Stimulated activated naive CD8-positive, alpha-beta T cell treated with anti-CD3 and anti-CD28 coated beads, Interleukin-15, amount 100 ng/mL, for 72 hours (primary cell): ENCODE results near the gene LTBP3.

Experiments
- ATAC-seq: fragments of 150-1000 bp; cut with Tn5 transposase; 2 replicates; pipeline ENCODE4 v1.10.0; 2021; ENCODE audit warnings: mild to moderate bottlenecking, moderate library complexity
- DNase-seq, 2 donors: peaks; one replicate each; pipeline ENCODE4 v3.0.0; 2021 to 2022
- H3K27ac Mint-ChIP-seq, 2 donors: one replicate each; pipeline ENCODE4 v1.8.0; 2022; ENCODE audit warnings: mild to moderate bottlenecking in 2 of 2, mixed read lengths in 2 of 2, moderate library complexity in 2 of 2
- H3K27me3 Mint-ChIP-seq: one replicate; pipeline ENCODE4 v1.8.0; 2022; ENCODE audit warnings: mixed read lengths
- H3K4me1 Mint-ChIP-seq: one replicate; pipeline ENCODE4 v1.8.0; 2022; ENCODE audit warnings: mild to moderate bottlenecking, mixed read lengths
- H3K4me3 Mint-ChIP-seq, 2 donors: one replicate each; pipeline ENCODE4 v1.8.0; 2022; ENCODE audit warnings: mild to moderate bottlenecking in 2 of 2, mixed read lengths in 2 of 2, moderate library complexity in 1 of 2
- H3K9me3 Mint-ChIP-seq, 2 donors: one replicate each; pipeline ENCODE4 v1.8.0; 2022; ENCODE audit warnings: mixed read lengths in 2 of 2

Gene LTBP3

GRCh38 chr11:65554057-65554818 is 3.9 kb downstream of the LTBP3 start:
- Mint-ChIP-seq H3K9me3 (no peaks in the 10 kb centered on the region), H3K4me1 (peaks cover 81% of the 10 kb centered on the region), H3K4me3 (peak overlapping the region; percentile 66 to 91)

GRCh38 chr11:65553301-65554001 is 4.7 kb downstream of the LTBP3 start:
- Mint-ChIP-seq H3K27me3 (no peaks in the 10 kb centered on the region), H3K9me3 (no peaks in the 10 kb centered on the region), H3K4me3 (peak overlapping the region in 1 of 2 donors; percentile 91), H3K4me1 (peaks cover 82% of the 10 kb centered on the region), H3K27ac (no peak overlapping the region)
- ATAC-seq (peak; percentile 63), DNase-seq (peak in 1 of 2 donors; percentile 73)

More at GRCh38 chr11:65554057-65554818, 3.9 kb downstream of the LTBP3 start:
- no peaks in the 10 kb centered on the region for H3K27me3 Mint-ChIP-seq
- ATAC-seq (no peak), DNase-seq (no peak)
- peak overlapping the region; percentile 29 to 74 for H3K27ac Mint-ChIP-seq

- peak overlapping the region in 1 of 2 donors; percentile 4 for H3K27ac Mint-ChIP-seq
- H3K4me3 Mint-ChIP-seq, result peak overlapping the region; percentile 4 to 6
- H3K4me1 Mint-ChIP-seq, result peaks cover 91% of the 10 kb centered on the region
Observed at GRCh38 chr11:65552388-65552951, 5.7 kb downstream of the LTBP3 start.

GRCh38 chr11:65551572-65552387 is 6.4 kb downstream of the LTBP3 start:
- H3K9me3 Mint-ChIP-seq, result no peaks in the 10 kb centered on the region
- H3K27me3 Mint-ChIP-seq, result no peaks in the 10 kb centered on the region
- H3K4me1 Mint-ChIP-seq, result peaks cover 91% of the 10 kb centered on the region
- H3K4me3 Mint-ChIP-seq, result peak overlapping the region in 1 of 2 donors; percentile 6
- peak overlapping the region; percentile 9 to 65 for H3K27ac Mint-ChIP-seq
- DNase-seq (peak in 1 of 2 donors; percentile 57), ATAC-seq (peak; percentile 50)

More at GRCh38 chr11:65552388-65552951, 5.7 kb downstream of the LTBP3 start:
- DNase-seq, result no peak
- Mint-ChIP-seq H3K9me3 (no peaks in the 10 kb centered on the region), H3K27me3 (no peaks in the 10 kb centered on the region)
- ATAC-seq, result no peak

- Mint-ChIP-seq H3K4me3 (no peak overlapping the region), H3K27ac (no peak overlapping the region), H3K27me3 (no peaks in the 10 kb centered on the region), H3K4me1 (peaks cover 82% of the 10 kb centered on the region), H3K9me3 (no peaks in the 10 kb centered on the region)
- no peak for DNase-seq
- ATAC-seq, result no peak
Observed at GRCh38 chr11:65549096-65549495, 9.1 kb downstream of the LTBP3 start.

GRCh38 chr11:65548395-65548794 is 9.8 kb downstream of the LTBP3 start:
- ATAC-seq (no peak), DNase-seq (no peak)
- Mint-ChIP-seq H3K4me1 (peaks cover 76% of the 10 kb centered on the region), H3K27me3 (no peaks in the 10 kb centered on the region), H3K4me3 (peak overlapping the region; percentile 36 to 65), H3K9me3 (no peaks in the 10 kb centered on the region), H3K27ac (peak overlapping the region; percentile 20 to 74)

- Mint-ChIP-seq H3K27me3 (no peaks in the 10 kb centered on the region), H3K4me1 (peaks cover 68% of the 10 kb centered on the region), H3K27ac (no peak overlapping the region), H3K4me3 (peak overlapping the region; percentile 36 to 85), H3K9me3 (no peaks in the 10 kb centered on the region)
- no peak for ATAC-seq
- DNase-seq, result no peak
Observed at GRCh38 chr11:65547446-65548125, 10.6 kb downstream of the LTBP3 start.

- H3K27me3 Mint-ChIP-seq, result no peaks in the 10 kb centered on the region
- DNase-seq, result peak; percentile 95 to 98
- H3K4me3 Mint-ChIP-seq, result peak overlapping the region; percentile 80 to 85
- H3K4me1 Mint-ChIP-seq, result peaks cover 64% of the 10 kb centered on the region
- peak; percentile 87 for ATAC-seq
- peak overlapping the region; percentile 34 to 54 for H3K27ac Mint-ChIP-seq
- H3K9me3 Mint-ChIP-seq, result no peaks in the 10 kb centered on the region
Observed at GRCh38 chr11:65546217-65546958, 11.8 kb downstream of the LTBP3 start.

- ATAC-seq, result no peak
- Mint-ChIP-seq H3K27me3 (no peaks in the 10 kb centered on the region), H3K27ac (peak overlapping the region in 1 of 2 donors; percentile 29), H3K9me3 (no peaks in the 10 kb centered on the region), H3K4me1 (peaks cover 64% of the 10 kb centered on the region), H3K4me3 (peak overlapping the region; percentile 40 to 85)
- DNase-seq, result no peak
Observed at GRCh38 chr11:65545853-65546216, 12.3 kb downstream of the LTBP3 start.

GRCh38 chr11:65542738-65543390 is 15.3 kb downstream of the LTBP3 start:
- DNase-seq, result no peak
- H3K27ac Mint-ChIP-seq, result no peak overlapping the region
- ATAC-seq, result no peak
- no peaks in the 10 kb centered on the region for H3K9me3 Mint-ChIP-seq
- H3K27me3 Mint-ChIP-seq, result no peaks in the 10 kb centered on the region
- H3K4me1 Mint-ChIP-seq, result peaks cover 46% of the 10 kb centered on the region
- no peak overlapping the region for H3K4me3 Mint-ChIP-seq

GRCh38 chr11:65541093-65541982 is 16.8 kb downstream of the LTBP3 start:
- no peak for DNase-seq
- H3K4me3 Mint-ChIP-seq, result peak overlapping the region; percentile 85
- peaks cover 37% of the 10 kb centered on the region for H3K4me1 Mint-ChIP-seq
- peak; percentile 1 for ATAC-seq
- no peak overlapping the region for H3K27ac Mint-ChIP-seq
- no peaks in the 10 kb centered on the region for H3K27me3 Mint-ChIP-seq
- H3K9me3 Mint-ChIP-seq, result no peaks in the 10 kb centered on the region

GRCh38 chr11:65540290-65541092 is 17.7 kb downstream of the LTBP3 start:
- ATAC-seq (peak; percentile 84), DNase-seq (peak; percentile 88 to 94)
- H3K9me3 Mint-ChIP-seq, result no peaks in the 10 kb centered on the region
- peaks cover 29% of the 10 kb centered on the region for H3K4me1 Mint-ChIP-seq
- H3K27ac Mint-ChIP-seq, result no peak overlapping the region
- no peaks in the 10 kb centered on the region for H3K27me3 Mint-ChIP-seq
- H3K4me3 Mint-ChIP-seq, result peak overlapping the region; percentile 85
